ENCODE data around the gene TPSAB1.
"Not testable (repeated sequence)": the region's sequence is repeated elsewhere in the genome, so short reads cannot be mapped to it uniquely, and the experiment has no call there.

TPSAB1 gene

DNA sequence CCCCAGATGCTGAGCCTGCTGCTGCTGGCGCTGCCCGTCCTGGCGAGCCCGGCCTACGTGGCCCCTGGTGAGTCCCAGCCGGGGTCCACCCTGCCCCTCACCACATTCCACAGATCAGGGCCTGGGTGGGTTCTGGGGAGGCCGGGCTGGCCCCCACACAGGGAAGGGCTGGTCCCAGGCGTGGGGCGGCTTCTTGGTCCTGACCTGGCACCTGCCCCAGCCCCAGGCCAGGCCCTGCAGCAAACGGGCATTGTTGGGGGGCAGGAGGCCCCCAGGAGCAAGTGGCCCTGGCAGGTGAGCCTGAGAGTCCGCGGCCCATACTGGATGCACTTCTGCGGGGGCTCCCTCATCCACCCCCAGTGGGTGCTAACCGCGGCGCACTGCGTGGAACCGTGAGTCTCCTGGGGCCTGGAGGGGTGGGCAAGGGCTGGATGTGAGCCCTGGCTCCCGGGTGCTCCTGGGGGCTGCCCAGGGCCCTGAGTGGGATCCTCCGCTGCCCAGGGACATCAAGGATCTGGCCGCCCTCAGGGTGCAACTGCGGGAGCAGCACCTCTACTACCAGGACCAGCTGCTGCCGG lies 15.9 kb downstream of the TPSAB1 start:
- H3K9ac ChIP-seq (ENCODE audit: low read length); H3K36me3 ChIP-seq (ENCODE audit: control insufficient read depth, insufficient read depth, low read length); H3K4me3 ChIP-seq (ENCODE audit: low read depth, low read length); H3K4me1 ChIP-seq (ENCODE audit: control insufficient read depth, insufficient read depth, low read length); H3K9me3 ChIP-seq (ENCODE audit: control insufficient read depth, insufficient read depth, low read depth, low read length); H3K27ac ChIP-seq (ENCODE audit: low read depth, low read length): not testable (repeated sequence)
- peaks cover 55% of the 10 kb centered on the region for H3K27me3 ChIP-seq (ENCODE audit: control insufficient read depth, insufficient read depth, low read length)

- Histone ChIP-seq H3K4me1 (ENCODE audit: control insufficient read depth, insufficient read depth, low read length) (peaks cover 3% of the 10 kb centered on the region; the same call in 1 of the 2 replicates), H3K9ac (ENCODE audit: low read length) (no peak overlapping the region), H3K27ac (ENCODE audit: low read depth, low read length) (no peak overlapping the region), H3K27me3 (ENCODE audit: control insufficient read depth, insufficient read depth, low read length) (peaks cover 60% of the 10 kb centered on the region), H3K36me3 (ENCODE audit: control insufficient read depth, insufficient read depth, low read length) (no peaks in the 10 kb centered on the region), H3K9me3 (ENCODE audit: control insufficient read depth, insufficient read depth, low read depth, low read length) (no peaks in the 10 kb centered on the region), H3K4me3 (ENCODE audit: low read depth, low read length) (no peak overlapping the region)
These were observed 16.4 kb downstream of the TPSAB1 start for GRCh38 chr16:1256874-1257322.

DNA sequence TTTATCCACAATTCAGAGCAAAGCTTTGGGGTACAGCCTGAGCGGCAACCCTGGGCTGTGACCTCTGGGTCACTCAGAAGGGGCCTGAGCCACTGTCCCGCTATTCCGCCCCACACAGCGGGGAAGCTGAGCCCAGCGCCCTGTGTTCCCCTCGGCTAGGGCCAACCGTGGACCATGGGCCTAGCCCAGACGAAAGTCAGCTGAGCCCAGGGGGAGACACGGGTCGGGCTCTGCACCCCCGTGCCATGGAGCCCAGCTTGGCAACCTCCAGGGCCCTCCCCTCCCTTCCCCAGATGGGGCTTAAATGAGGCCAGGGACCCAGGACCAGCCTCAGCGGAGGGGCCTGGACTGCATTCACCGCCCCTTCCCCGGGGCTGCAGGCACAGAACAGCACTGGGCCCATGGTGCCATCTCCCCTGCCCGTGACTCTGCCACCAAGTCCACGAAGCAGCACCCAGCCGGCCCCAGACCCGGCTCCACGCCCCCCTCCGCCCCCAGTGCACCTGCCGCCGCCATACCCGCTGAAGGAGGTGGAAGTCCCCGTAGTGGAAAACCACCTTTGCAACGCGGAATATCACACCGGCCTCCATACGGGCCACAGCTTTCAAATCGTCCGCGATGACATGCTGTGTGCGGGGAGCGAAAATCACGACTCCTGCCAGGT lies 17.2 kb downstream of the TPSAB1 start:
- no peak overlapping the region for H3K4me3 ChIP-seq (ENCODE audit: low read depth, low read length)
- H3K27ac ChIP-seq (ENCODE audit: low read depth, low read length) = no peak overlapping the region
- H3K4me1 ChIP-seq (ENCODE audit: control insufficient read depth, insufficient read depth, low read length) = peaks cover 3% of the 10 kb centered on the region; the same call in 1 of the 2 replicates
- H3K9me3 ChIP-seq (ENCODE audit: control insufficient read depth, insufficient read depth, low read depth, low read length) = no peaks in the 10 kb centered on the region
- H3K36me3 ChIP-seq (ENCODE audit: control insufficient read depth, insufficient read depth, low read length) = no peaks in the 10 kb centered on the region
- H3K9ac ChIP-seq (ENCODE audit: low read length) = no peak overlapping the region
- peaks cover 68% of the 10 kb centered on the region for H3K27me3 ChIP-seq (ENCODE audit: control insufficient read depth, insufficient read depth, low read length)

GRCh38 chr16:1258225-1258600 lies 17.7 kb downstream of the TPSAB1 start:
- Histone ChIP-seq H3K9me3 (ENCODE audit: control insufficient read depth, insufficient read depth, low read depth, low read length) (no peaks in the 10 kb centered on the region), H3K9ac (ENCODE audit: low read length) (no peak overlapping the region), H3K27ac (ENCODE audit: low read depth, low read length) (no peak overlapping the region), H3K4me1 (ENCODE audit: control insufficient read depth, insufficient read depth, low read length) (peaks cover 3% of the 10 kb centered on the region; the same call in 1 of the 2 replicates), H3K4me3 (ENCODE audit: low read depth, low read length) (no peak overlapping the region), H3K36me3 (ENCODE audit: control insufficient read depth, insufficient read depth, low read length) (no peaks in the 10 kb centered on the region), H3K27me3 (ENCODE audit: control insufficient read depth, insufficient read depth, low read length) (peaks cover 70% of the 10 kb centered on the region)

GRCh38 chr16:1258906-1259759 lies 18.6 kb downstream of the TPSAB1 start:
- no peak overlapping the region for H3K9ac ChIP-seq (ENCODE audit: low read length)
- H3K36me3 ChIP-seq (ENCODE audit: control insufficient read depth, insufficient read depth, low read length) = no peaks in the 10 kb centered on the region
- H3K9me3 ChIP-seq (ENCODE audit: control insufficient read depth, insufficient read depth, low read depth, low read length) = no peaks in the 10 kb centered on the region
- peaks cover 68% of the 10 kb centered on the region for H3K27me3 ChIP-seq (ENCODE audit: control insufficient read depth, insufficient read depth, low read length)
- peaks cover 3% of the 10 kb centered on the region; the same call in 1 of the 2 replicates for H3K4me1 ChIP-seq (ENCODE audit: control insufficient read depth, insufficient read depth, low read length)
- no peak overlapping the region for H3K27ac ChIP-seq (ENCODE audit: low read depth, low read length)
- no peak overlapping the region for H3K4me3 ChIP-seq (ENCODE audit: low read depth, low read length)

GRCh38 chr16:1259760-1260068 lies 19.2 kb downstream of the TPSAB1 start:
- Histone ChIP-seq H3K4me3 (ENCODE audit: low read depth, low read length) (no peak overlapping the region), H3K27me3 (ENCODE audit: control insufficient read depth, insufficient read depth, low read length) (peaks cover 68% of the 10 kb centered on the region), H3K9ac (ENCODE audit: low read length) (no peak overlapping the region), H3K4me1 (ENCODE audit: control insufficient read depth, insufficient read depth, low read length) (peaks cover 3% of the 10 kb centered on the region; the same call in 1 of the 2 replicates), H3K27ac (ENCODE audit: low read depth, low read length) (no peak overlapping the region), H3K9me3 (ENCODE audit: control insufficient read depth, insufficient read depth, low read depth, low read length) (peaks cover 3% of the 10 kb centered on the region; the same call in 1 of the 2 replicates), H3K36me3 (ENCODE audit: control insufficient read depth, insufficient read depth, low read length) (no peaks in the 10 kb centered on the region)

- H3K27me3 ChIP-seq (ENCODE audit: control insufficient read depth, insufficient read depth, low read length) = peaks cover 68% of the 10 kb centered on the region
- H3K4me3 ChIP-seq (ENCODE audit: low read depth, low read length) = no peak overlapping the region
- H3K9ac ChIP-seq (ENCODE audit: low read length) = no peak overlapping the region
These were observed 19.7 kb downstream of the TPSAB1 start for GRCh38 chr16:1260101-1260680.

GRCh38 chr16:1261131-1261892 lies 20.8 kb downstream of the TPSAB1 start:
- peaks cover 3% of the 10 kb centered on the region; the same call in 1 of the 2 replicates for H3K4me1 ChIP-seq (ENCODE audit: control insufficient read depth, insufficient read depth, low read length)
- H3K9ac ChIP-seq (ENCODE audit: low read length) = no peak overlapping the region
- H3K27me3 ChIP-seq (ENCODE audit: control insufficient read depth, insufficient read depth, low read length) = peaks cover 70% of the 10 kb centered on the region
- H3K9me3 ChIP-seq (ENCODE audit: control insufficient read depth, insufficient read depth, low read depth, low read length) = peaks cover 10% of the 10 kb centered on the region; the same call in 1 of the 2 replicates
- no peak overlapping the region for H3K27ac ChIP-seq (ENCODE audit: low read depth, low read length)
- peak overlapping the region; percentile 38; the same call in 1 of the 2 replicates for H3K4me3 ChIP-seq (ENCODE audit: low read depth, low read length)
- no peaks in the 10 kb centered on the region for H3K36me3 ChIP-seq (ENCODE audit: control insufficient read depth, insufficient read depth, low read length)

More at GRCh38 chr16:1260101-1260680, 19.7 kb downstream of the TPSAB1 start:
- Histone ChIP-seq H3K9me3 (ENCODE audit: control insufficient read depth, insufficient read depth, low read depth, low read length) (peaks cover 7% of the 10 kb centered on the region; the same call in 1 of the 2 replicates), H3K27ac (ENCODE audit: low read depth, low read length) (no peak overlapping the region), H3K36me3 (ENCODE audit: control insufficient read depth, insufficient read depth, low read length) (no peaks in the 10 kb centered on the region), H3K4me1 (ENCODE audit: control insufficient read depth, insufficient read depth, low read length) (peaks cover 3% of the 10 kb centered on the region; the same call in 1 of the 2 replicates)

GRCh38 chr16:1262210-1262845 lies 21.8 kb downstream of the TPSAB1 start:
- Histone ChIP-seq H3K4me1 (ENCODE audit: control insufficient read depth, insufficient read depth, low read length) (peaks cover 3% of the 10 kb centered on the region; the same call in 1 of the 2 replicates), H3K9ac (ENCODE audit: low read length) (no peak overlapping the region), H3K27ac (ENCODE audit: low read depth, low read length) (no peak overlapping the region), H3K9me3 (ENCODE audit: control insufficient read depth, insufficient read depth, low read depth, low read length) (peaks cover 13% of the 10 kb centered on the region; the same call in 1 of the 2 replicates), H3K27me3 (ENCODE audit: control insufficient read depth, insufficient read depth, low read length) (peaks cover 60% of the 10 kb centered on the region), H3K4me3 (ENCODE audit: low read depth, low read length) (no peak overlapping the region), H3K36me3 (ENCODE audit: control insufficient read depth, insufficient read depth, low read length) (no peaks in the 10 kb centered on the region)

GRCh38 chr16:1262846-1263221 lies 22.3 kb downstream of the TPSAB1 start:
- no peaks in the 10 kb centered on the region for H3K36me3 ChIP-seq (ENCODE audit: control insufficient read depth, insufficient read depth, low read length)
- peaks cover 3% of the 10 kb centered on the region; the same call in 1 of the 2 replicates for H3K4me1 ChIP-seq (ENCODE audit: control insufficient read depth, insufficient read depth, low read length)
- peaks cover 13% of the 10 kb centered on the region; the same call in 1 of the 2 replicates for H3K9me3 ChIP-seq (ENCODE audit: control insufficient read depth, insufficient read depth, low read depth, low read length)
- H3K27ac ChIP-seq (ENCODE audit: low read depth, low read length) = no peak overlapping the region
- H3K4me3 ChIP-seq (ENCODE audit: low read depth, low read length) = no peak overlapping the region
- H3K9ac ChIP-seq (ENCODE audit: low read length) = no peak overlapping the region
- H3K27me3 ChIP-seq (ENCODE audit: control insufficient read depth, insufficient read depth, low read length) = peaks cover 55% of the 10 kb centered on the region
